RPMI8226 (cell line): ENCODE data around the gene ENGASE.

Source experiments
- DNase-seq: peaks from one replicate; pipeline ENCODE4 v3.0.0-alpha.2; 2015

ENGASE gene

GRCh38 chr17:79095345-79096055 lies 20.9 kb downstream of the ENGASE start:
- no peak for DNase-seq

GRCh38 chr17:79096477-79096876 lies 21.9 kb downstream of the ENGASE start:
- no peak for DNase-seq

DNA sequence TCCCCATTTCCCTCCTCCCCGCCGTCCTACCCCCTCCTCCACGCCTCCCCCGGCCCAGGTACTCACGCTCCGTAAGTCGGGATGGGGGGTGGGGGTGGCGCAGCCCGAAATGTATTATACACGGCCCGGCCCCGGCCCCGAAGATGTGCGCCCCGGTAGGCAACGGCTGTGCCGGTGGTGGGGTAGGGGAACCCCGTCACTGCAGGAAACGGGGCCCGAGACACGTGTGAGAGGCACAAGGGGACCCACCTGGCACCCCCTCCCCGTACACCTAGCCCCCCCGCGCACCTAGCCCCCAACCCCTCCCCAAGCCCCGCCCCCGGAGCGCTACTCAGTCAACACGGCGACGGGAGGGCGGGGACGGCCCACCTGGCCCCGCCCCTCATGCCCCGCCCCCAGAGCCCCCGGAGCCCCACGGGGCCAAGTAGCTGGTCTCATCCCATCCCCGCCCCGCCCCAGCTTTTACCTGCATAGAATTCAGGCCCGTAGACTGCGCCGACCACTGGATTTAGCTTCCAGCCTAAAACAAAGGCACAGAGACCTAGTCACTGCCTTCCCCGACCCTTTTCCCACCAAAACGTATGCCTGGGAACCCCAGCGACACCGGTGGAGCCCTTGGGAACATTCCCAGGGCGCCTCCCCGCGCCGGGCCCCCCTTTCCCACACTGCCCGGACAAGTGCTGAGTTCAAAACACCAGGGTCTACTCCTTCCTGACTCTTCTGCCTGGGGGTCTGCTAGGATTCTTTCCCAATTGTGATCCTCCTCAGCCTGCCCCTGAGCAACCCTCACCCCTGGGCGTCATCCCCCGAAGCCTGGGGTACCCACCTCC lies 22.8 kb downstream of the ENGASE start:
- no peak for DNase-seq

DNA sequence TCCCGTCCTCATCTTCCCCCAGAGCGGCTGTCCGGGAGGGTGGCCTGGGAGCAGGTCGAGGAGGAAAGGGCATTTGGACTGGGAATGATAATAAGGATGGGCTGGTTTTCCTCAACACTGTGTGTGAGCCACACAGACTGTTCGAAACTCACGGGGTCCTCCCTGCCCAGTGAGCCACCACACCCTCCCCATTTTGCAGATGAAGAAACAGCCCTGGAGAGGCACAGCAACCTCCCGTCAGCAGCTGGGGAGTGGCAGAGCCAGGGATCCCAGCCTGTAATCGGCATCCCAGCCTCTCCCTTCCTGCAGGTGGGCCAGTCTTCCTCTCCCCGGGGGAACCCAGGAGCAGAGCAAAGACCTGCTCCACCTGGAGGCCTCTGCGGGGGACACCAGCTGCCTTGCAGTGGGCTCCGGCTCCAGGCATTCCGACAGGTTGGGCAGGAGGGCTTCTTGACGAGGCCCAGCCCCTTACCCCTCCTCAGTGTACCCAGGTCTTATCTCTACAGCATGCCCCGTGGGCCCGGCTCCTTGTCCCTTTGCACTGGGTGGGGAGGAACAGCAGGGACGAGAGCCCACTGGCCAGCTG lies 23.8 kb downstream of the ENGASE start:
- no peak for DNase-seq

- no peak for DNase-seq
These were observed 25.8 kb downstream of the ENGASE start for GRCh38 chr17:79100405-79100804.

DNA sequence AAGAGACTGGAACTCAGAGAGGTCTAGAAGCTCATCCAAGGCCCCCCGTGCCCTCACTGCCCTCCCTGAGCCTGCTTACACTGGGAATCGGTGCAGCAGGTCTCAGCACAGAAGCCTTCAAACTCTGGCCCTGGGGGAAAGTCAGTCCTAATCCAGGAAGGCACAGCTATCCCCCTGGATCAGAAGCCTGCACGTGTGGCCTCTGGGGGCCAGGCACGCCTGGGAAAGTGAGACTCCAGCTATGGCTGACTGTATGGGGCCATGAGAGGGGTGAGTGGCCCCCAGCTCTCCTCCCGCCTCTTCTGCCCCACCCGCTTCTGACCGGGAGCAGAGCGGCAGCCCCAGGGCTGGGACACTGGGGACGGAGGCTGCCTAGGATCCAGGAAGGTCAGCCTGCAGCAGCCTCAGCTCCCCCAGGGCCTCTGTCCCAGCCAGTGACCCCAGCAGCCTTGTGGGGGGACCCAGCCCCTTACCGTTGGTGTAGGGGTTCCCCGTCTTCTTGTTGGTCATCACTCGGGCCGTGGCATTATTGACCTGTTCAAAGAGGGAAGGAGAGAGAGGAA lies 26.6 kb downstream of the ENGASE start:
- DNase-seq, result no peak

GRCh38 chr17:79102214-79102613 lies 27.6 kb downstream of the ENGASE start:
- DNase-seq, result no peak

GRCh38 chr17:79104898-79105600 lies 30.4 kb downstream of the ENGASE start:
- peak; percentile 34 for DNase-seq

DNA sequence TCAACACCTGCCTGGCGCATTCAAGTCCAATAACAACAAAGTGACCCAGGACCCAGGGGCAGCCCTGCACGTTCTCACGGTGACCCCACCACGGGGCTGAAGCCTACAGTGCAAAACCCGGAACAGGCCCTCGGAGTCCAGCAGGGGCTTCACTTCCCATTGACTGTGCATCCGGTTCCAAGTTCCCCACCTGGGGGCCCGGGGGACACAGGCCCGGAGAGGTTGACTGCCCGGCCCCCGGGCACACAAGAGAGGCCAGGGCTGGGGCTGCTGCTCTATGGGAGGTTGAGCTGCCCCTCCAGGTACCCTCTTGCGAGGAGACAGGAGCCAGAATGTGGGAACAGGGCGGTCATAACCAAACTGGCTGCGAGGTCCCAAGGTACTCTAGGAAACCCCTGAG lies 31.3 kb downstream of the ENGASE start:
- no peak for DNase-seq

DNA sequence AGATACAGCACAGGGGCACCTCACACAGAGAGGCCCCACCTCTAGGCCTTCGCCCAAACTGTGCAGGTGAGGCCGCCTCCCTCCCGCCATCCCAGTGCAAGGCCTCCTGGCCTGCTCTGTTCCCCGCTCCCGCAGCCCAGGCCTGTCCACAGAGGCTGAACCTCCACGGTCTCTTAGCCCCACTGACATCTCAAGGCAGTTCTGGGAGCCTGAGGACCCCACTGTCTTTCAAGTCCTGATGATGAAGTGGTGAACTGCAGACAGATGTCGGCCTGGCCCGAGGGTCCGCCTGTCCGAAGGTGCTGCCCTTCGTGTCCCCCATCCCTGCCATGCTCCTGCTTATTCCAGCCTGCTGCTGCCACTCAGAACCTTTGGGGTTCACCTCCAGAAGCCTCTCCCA lies 32.3 kb downstream of the ENGASE start:
- no peak for DNase-seq

DNA sequence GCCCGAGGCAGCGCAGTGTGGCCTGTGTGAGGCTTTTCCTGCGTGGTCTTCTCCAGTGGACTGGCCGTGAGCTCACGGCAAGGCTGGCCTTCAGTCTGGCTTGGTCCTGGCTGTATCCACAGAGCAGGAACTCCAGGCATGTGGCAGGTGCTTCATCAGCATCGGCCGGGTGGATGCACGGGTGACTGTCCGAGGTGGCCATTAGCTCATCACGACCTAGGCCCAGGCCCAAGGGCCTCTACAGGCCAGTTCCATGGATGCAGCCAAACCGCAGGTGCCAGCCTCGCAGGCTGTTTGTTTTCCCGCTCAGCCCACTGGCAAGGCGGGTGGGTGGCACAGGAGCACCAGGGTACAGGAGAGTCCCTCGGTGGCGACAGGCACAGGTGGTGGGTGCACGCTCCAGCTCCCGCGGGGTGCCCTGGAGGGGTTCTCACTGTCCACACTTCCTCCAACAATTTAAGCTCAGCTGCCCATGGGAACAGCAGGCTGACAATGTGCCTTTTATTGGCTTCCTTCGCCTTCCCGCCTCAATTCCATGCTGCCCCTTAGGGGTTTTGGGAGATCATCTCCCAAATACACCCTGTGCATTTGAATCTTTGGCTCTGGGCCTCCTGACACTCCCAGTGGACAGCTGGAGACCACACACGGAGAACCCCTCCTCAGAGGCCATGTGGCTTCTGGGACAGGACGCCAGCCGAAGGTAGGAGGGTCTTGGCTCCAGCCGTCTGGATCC lies 33.0 kb downstream of the ENGASE start:
- DNase-seq, result no peak

DNA sequence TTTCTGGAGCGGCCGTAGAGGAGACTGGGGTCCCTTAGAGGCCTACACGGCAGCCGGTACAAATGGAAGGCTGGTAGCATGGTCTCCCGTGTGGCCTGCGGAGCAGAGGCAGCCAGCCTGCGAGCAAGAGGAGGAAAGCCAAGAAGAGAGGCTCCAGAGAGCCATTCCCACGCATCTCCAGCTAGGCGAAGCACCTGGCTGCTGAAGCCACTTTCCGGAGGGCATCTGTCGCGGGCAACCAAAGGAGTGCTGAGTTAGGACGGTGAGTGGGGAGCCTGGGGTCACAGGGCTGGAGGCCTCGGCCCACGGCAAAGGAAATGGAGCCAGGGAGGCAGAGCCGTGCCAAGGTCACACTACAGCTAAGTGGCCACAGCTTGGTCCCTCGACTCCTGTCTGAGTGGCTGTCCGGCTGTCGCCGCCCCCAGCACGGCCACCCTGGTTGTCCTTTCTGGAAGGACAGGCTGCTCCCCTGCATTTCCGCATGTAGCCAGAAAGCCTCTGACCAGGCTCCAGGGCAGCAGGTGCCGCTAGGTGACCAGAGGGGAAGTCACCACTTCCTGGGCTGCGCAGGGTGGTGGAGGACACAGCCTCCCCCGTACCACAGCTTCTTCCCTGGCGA lies 33.7 kb downstream of the ENGASE start:
- DNase-seq, result no peak

DNA sequence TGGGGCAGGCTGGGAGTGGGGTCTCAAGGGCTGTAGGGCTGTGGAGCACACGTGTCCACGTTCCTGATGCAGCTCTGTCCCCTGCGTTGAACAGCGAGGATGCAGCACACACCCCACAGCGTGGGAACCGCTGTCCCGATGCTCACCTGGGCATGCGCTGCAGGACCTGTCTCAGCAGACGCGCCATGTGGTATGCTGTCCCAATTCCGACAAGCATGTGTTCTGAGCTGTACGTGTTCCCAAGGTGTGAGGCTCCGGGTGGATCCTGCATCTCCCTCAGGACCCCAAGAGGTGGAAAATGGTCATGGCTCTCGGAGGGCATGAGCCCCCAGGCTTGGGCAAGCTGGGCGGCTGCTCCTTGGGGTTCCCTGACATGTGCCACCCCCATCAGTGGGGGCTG lies 34.2 kb downstream of the ENGASE start:
- DNase-seq, result no peak

DNA sequence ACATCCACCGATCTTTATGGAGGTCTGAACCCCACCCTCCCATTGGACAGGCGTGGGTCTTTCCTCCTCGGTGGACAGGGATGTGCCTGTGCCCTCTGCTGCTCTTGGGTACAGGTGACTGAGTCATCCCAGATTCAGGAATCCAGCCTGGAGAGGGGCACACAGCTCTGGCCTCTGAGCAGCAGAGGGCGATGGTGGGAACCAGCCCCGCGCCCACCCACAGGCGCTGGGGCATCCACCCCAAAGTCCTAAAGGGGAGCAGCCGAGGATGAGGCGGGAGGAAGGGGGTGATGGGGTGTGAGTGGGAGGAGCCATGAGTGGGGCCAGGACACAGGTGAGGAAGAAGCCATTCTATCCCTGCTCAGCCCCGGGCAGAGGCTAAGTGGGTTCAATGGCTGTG lies 35.0 kb downstream of the ENGASE start:
- no peak for DNase-seq

DNA sequence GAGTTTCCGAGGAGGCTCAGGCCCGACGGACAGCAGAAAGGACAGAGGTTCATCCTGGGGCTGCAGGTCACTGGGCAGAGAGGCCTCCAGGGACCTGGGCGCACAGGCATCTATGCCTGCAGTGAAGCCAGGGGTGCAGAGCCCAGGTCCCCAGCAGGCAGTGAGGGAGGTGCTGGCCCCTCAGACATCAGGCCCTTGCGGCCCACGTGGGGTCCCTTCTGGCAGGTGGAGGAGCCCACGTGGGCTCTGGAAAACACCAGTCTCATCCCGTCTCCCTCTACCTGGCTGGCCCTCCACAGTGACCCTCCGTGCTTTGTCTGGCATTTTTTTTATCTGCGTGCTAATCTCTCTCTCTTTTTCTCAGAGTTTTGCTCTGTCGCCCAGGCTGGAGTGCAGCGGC lies 36.5 kb downstream of the ENGASE start:
- no peak for DNase-seq

- no peak for DNase-seq
These were observed 37.8 kb downstream of the ENGASE start for GRCh38 chr17:79112471-79112870.

DNA sequence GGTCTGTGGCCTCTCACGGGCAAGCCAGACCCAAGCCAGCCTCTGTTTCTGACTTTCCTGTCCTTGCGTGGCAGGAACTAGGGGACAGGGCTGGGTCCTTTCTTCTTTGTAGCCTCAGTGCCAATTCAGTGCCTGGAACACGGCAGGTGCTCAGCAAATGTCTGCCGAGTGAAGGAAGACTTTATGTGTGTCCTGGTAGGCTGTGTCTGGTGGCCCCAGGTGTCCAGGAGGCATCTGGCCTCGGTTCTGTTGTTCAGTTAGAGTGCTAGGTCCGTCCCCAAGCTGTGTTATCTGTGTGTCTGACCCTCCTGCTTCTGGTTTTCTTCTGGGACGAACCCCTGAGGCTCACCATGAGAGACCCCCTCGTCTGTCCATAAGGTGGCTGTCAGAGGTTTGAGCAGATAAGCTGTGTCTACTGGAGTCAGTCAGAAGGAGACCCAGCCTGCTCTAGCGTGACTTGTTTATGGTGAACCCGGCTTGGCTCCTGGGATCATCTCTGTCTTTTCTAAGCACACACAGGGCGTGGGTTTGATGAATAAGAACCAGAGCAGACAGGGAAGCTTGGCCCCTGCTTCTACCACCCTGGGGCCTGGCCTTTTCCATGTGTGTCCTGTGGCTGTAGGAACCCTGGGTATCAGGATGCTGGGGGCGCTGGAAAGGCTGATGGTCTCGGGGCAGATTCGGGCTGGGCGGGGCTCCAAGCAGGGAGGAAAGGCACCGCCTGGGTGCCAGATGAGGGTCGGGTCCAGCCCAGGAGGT lies 39.3 kb downstream of the ENGASE start:
- DNase-seq, result no peak

DNA sequence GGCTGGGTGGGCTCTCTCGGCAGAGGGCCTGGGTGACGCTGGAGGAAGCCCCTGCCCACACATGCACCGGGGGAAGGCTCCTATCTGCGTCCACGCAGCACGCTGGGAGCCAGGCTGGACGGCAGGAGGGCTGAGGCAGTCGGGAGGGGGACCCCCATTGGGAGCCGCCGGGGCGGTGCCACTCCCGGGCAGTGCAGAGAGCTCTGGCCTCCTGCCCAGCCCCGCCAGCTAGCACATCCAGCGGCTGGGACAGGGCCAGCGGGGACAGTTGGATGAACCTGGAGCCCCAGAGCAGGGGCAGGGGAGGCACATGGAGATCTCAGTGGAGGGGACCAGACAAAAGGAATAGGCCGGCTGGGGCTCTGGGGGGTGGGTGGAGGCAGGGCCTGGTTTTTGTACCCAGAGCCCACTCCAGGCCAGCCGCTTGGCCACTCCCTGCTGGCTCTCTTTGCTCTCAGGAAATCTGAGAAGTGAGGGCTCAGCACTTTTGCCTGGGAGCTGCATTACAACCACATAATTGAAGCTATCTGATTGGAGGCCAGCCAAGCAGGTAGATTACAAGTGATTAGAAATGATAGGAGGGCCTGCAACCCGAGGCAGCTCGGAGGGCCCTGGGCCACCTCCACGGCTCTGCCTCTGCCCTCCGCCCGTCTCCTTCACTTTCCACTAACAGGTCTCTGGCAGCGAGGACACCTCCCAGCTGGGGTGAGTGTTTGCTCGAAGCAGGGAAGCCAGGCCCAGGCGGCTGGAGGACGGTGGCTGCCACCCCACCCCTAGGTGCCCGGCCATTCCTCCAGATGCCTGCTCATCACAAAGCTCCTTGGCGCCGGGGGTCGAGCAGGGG lies 40.1 kb downstream of the ENGASE start:
- peak; percentile 84 for DNase-seq

GRCh38 chr17:79115487-79115886 lies 40.9 kb downstream of the ENGASE start:
- no peak for DNase-seq
